ENCODE results near the gene C19orf25. TPM values are rescaled to one million over a fixed set of nuclear protein-coding genes. Genes with fewer than 3 reads are reported as not detected.
A peak's percentile ranks its signal among the peaks of the same experiment; 100 is the strongest.

Gene C19orf25
- total RNA-seq (2011; cell fraction: chromatin; rRNA removed; ENCODE audit: low replicate concordance): 67.3 and 231 TPM in 2 replicates
- 138 and 165 TPM in 2 replicates for total RNA-seq (2011; cell fraction: nucleolus; rRNA removed)
- 70.2 and 72.2 TPM in 2 replicates for total RNA-seq (2011; cell fraction: nucleoplasm; rRNA removed)
- total RNA-seq (2014; rRNA removed): 79.4 and 86.1 TPM in 2 replicates
- 6.5 and 9.6 TPM in 2 replicates for total RNA-seq (2014; rRNA removed; fragmentation: Illumina TruSeq; extraction: Trizol)
- total RNA-seq (2015; rRNA removed; fragmentation: Illumina TruSeq; extraction: Trizol): 40.6 and 42.3 TPM in 2 replicates
- total RNA-seq (2021): 68.3 and 73.1 TPM in 2 replicates
- polyA plus RNA-seq (2011; rRNA removed): 25.3 and 27.6 TPM in 2 replicates
- polyA plus RNA-seq (2011; cell fraction: cytosol; rRNA removed): 55.4 and 125 TPM in 2 replicates
- polyA plus RNA-seq (2011; cell fraction: nucleus; rRNA removed): 35.5 and 63.8 TPM in 2 replicates
- 46.1 and 46.4 TPM in 2 replicates for polyA plus RNA-seq (2012)
- polyA plus RNA-seq (2014; fragmentation: Illumina TruSeq; extraction: Trizol): 36.1 and 45.1 TPM in 2 replicates
- polyA plus RNA-seq (2014; fragmentation: Nextera tagmentation; extraction: Ambion mirVana): 1 to 10 TPM in 1 of 2 experiments, under 1 TPM in 1; 0.79 to 4.5 TPM
- polyA plus RNA-seq (2014; rRNA removed): 96.0 TPM in 2 replicates
- 2.2 and 6.5 TPM in 2 replicates for polyA minus RNA-seq (2011; rRNA and poly(A)+ RNA removed)
- polyA minus RNA-seq (2011; cell fraction: cytosol; rRNA and poly(A)+ RNA removed): 21.9 and 26.5 TPM in 2 replicates
- polyA minus RNA-seq (2011; cell fraction: nucleus; rRNA and poly(A)+ RNA removed): 18.2 and 20.3 TPM in 2 replicates
- percentile 74 among the genes with signal in this experiment for Bru-seq, nascent RNA
- BruChase-seq, experiment 1, labeled RNA remaining after a 2-hour chase: percentile 70 among the genes with signal in this experiment
- percentile 67 among the genes with signal in this experiment for BruChase-seq, experiment 2, labeled RNA remaining after a 6-hour chase
- long read RNA-seq, experiment 1, transcript C19orf25-213 (3 exons, 1,287 nt): minor isoform, 7 of 250 reads
- long read RNA-seq, experiment 1, transcript C19orf25-202 (2 exons, 2,403 nt): minor isoform, 24 of 250 reads
- long read RNA-seq, experiment 1, transcript C19orf25-211 (1 exons, 2,314 nt): major isoform, 108 of 250 reads
- long read RNA-seq, experiment 1, transcript C19orf25-203 (3 exons, 1,837 nt): minor isoform, 82 of 250 reads
- long read RNA-seq, experiment 1, partial matches to known transcripts: 3 of 250 reads
- long read RNA-seq, experiment 1, other reads (novel, unspliced or antisense): 18 of 250 reads
- long read RNA-seq, experiment 2, transcript C19orf25-203 (3 exons, 1,837 nt): minor isoform, 21 of 92 reads
- long read RNA-seq, experiment 2, transcript C19orf25-202 (2 exons, 2,403 nt): major isoform, 39 of 92 reads
- long read RNA-seq, experiment 2, transcript C19orf25-213 (3 exons, 1,287 nt): minor isoform, 5 of 92 reads
- long read RNA-seq, experiment 2, transcript C19orf25-211 (1 exons, 2,314 nt): minor isoform, 9 of 92 reads
- long read RNA-seq, experiment 2, partial matches to known transcripts: 1 of 92 reads
- long read RNA-seq, experiment 2, other reads (novel, unspliced or antisense): 11 of 92 reads
- long read RNA-seq, experiment 3, transcript C19orf25-202 (2 exons, 2,403 nt): minor isoform, 17 of 97 reads
- long read RNA-seq, experiment 3, transcript C19orf25-203 (3 exons, 1,837 nt): major isoform, 70 of 97 reads
- long read RNA-seq, experiment 3, partial matches to known transcripts: 1 of 97 reads
- long read RNA-seq, experiment 3, other reads (novel, unspliced or antisense): 2 of 97 reads

DNA sequence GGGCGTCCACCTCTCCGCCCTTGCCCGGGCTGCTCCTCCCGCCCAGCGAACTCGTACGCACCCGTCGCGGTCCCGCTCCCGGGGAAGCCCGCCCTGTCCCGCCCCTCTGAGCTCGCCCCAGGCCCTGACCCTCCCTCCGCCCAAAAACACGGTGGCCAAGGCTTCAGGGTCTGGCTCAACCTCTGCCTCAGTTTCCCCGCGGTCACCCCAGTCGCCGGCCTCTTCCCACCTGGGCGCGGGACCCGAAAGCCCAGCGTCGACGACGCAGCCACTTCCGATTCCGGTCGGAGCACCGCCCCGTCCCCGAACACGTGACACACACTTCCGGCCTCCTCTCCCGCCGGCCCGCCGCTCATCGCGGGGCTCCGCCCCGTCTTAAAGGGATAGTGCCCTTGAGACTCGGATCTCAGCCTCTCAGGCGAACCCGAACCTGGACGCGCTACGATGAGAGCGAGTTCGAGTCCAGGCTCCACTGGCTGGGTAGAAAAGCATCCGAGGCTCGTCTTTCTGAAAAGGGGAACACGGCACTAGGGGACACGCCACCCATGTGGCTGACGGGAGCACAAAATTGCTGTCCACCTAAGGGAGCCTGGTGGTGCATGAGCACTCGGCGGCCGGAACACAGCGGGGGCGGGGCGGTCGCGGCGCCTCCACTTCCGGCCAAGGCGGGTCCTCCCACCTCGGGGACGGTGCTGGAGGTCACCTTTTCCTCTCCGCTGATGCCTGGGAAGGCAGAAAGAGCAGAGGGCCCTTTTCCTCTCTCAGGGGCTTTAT lies at the start of gene C19orf25:
C19orf25 (minus strand) TSS at position 282 of the 774 bp plus-strand sequence. CDS start 312 bp downstream, outside the sequence.
- CTCF ChIA-PET (ENCODE audit: low intra/inter-chr PET ratio): interaction anchor here (0.7 kb wide), 1 partner anchor 806 kb away, joined by 3 read pairs; no protein-coding TSS in a partner anchor
- no peaks in the 10 kb centered on the region for H3K9me1 ChIP-seq (ENCODE audit: control insufficient read depth, insufficient read depth, low read length)
- TF ChIP-seq, protein P1, sequence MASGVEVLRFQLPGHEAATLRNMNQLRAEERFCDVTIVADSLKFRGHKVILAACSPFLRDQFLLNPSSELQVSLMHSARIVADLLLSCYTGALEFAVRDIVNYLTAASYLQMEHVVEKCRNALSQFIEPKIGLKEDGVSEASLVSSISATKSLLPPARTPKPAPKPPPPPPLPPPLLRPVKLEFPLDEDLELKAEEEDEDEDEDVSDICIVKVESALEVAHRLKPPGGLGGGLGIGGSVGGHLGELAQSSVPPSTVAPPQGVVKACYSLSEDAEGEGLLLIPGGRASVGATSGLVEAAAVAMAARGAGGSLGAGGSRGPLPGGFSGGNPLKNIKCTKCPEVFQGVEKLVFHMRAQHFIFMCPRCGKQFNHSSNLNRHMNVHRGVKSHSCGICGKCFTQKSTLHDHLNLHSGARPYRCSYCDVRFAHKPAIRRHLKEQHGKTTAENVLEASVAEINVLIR (CRISPR knock-in tag; IDR thresholded peaks at IDR 0.05): no peak
- TF ChIP-seq SP2 (IDR thresholded peaks at IDR 0.05; ENCODE audit: extremely low read depth, low read depth, low read length, poor library complexity, severe bottlenecking): no peak
- no peak for TF ChIP-seq ZFP30 (CRISPR knock-in tag; IDR thresholded peaks at IDR 0.05; ENCODE audit: borderline replicate concordance)
- TF ChIP-seq, protein P2, sequence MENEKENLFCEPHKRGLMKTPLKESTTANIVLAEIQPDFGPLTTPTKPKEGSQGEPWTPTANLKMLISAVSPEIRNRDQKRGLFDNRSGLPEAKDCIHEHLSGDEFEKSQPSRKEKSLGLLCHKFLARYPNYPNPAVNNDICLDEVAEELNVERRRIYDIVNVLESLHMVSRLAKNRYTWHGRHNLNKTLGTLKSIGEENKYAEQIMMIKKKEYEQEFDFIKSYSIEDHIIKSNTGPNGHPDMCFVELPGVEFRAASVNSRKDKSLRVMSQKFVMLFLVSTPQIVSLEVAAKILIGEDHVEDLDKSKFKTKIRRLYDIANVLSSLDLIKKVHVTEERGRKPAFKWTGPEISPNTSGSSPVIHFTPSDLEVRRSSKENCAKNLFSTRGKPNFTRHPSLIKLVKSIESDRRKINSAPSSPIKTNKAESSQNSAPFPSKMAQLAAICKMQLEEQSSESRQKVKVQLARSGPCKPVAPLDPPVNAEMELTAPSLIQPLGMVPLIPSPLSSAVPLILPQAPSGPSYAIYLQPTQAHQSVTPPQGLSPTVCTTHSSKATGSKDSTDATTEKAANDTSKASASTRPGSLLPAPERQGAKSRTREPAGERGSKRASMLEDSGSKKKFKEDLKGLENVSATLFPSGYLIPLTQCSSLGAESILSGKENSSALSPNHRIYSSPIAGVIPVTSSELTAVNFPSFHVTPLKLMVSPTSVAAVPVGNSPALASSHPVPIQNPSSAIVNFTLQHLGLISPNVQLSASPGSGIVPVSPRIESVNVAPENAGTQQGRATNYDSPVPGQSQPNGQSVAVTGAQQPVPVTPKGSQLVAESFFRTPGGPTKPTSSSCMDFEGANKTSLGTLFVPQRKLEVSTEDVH (IDR thresholded peaks at IDR 0.05; ENCODE audit: low read depth, partially characterized antibody): peak; percentile 95
- peak; percentile 62 for TF ChIP-seq FIP1L1 (IDR thresholded peaks at IDR 0.05; ENCODE audit: low read depth, low read length, poor library complexity, severe bottlenecking)

More for the DNA sequence above, at the start of gene C19orf25:
- FAIRE-seq (peak; percentile 98), DNase-seq (ENCODE audit: extremely low read depth in 1 of 4, low spot score in 3 of 4) (peak; percentile 87 to 97 (median 90)), ATAC-seq (peak; percentile 92)
- Histone ChIP-seq H3K79me2 (ENCODE audit: control insufficient read depth, insufficient read depth, low read length) (peaks cover 39% of the 10 kb centered on the region), H3K9ac (ENCODE audit: insufficient read depth in 1 of 2, low read depth in 2 of 2, low read length in 2 of 2) (peak within 1 kb of the TSS; percentile 86 to 95), H3K4me2 (ENCODE audit: insufficient read depth, low read length) (peak within 1 kb of the TSS; percentile 85), H3K27ac (ENCODE audit: extremely low read depth, low read depth, low read length) (peak within 1 kb of the TSS; percentile 94), H4K20me1 (replicated peaks; ENCODE audit: control insufficient read depth, insufficient read depth, low read length) (0 out of 2 replicates have a peak, but pooled peaks cover 4% of the 10 kb centered on the region), H2AFZ (ENCODE audit: low read depth, low read length) (peak within 1 kb of the TSS; percentile 95), H3K4me1 (replicated peaks in 1 of 2; ENCODE audit: control insufficient read depth in 2 of 2, insufficient read depth in 2 of 2, low read length in 2 of 2) (peaks cover 5 to 77% of the 10 kb centered on the region in 2 experiments; a peak in 4 of 5 replicates), H3K36me3 (ENCODE audit: control insufficient read depth, insufficient read depth, low read length) (peaks cover 33% of the 10 kb centered on the region; the same call in 2 of the 3 replicates), H3K9me3 (replicated peaks; ENCODE audit: control insufficient read depth, insufficient read depth, low read depth, low read length) (no peaks in the 10 kb centered on the region; the same call in 1 of the 2 replicates), H3K4me3 (peak within 1 kb of the TSS; percentile 97), H3K27me3 (ENCODE audit: control insufficient read depth in 2 of 2, insufficient read depth in 2 of 2, low read length in 2 of 2) (no peaks in the 10 kb centered on the region)
- POLR2A ChIA-PET: no interaction called here
- intact Hi-C loops (cut with micrococcal nuclease): loop anchor here (2.0 kb wide), 1 partner anchor 34 kb away; the partner anchor contains the start of gene ADAMTSL5
- in situ Hi-C loops (cut with MboI): no loop called here
- under 1% methylated on average over 33 of the region's 71 CpGs for WGBS (ENCODE audit: insufficient coverage, low coverage, missing lambda C conversion rate)
- TSS peak; percentile 83 for BruUV-seq (replicated peaks)

All from K562 (cell line).